Raji (cell line): ENCODE measurements around the gene C7orf33.

Experiments used
- POLR2A ChIP-seq: IDR thresholded peaks from 2 replicates; pipeline ENCODE4 v1.6.1; 2011; ENCODE audit warnings: low read depth, low read length, control low read depth; ENCODE audit not compliant: insufficient read depth

The C7orf33 gene

GRCh38 chr7:148590471-148590870 lies at the start of gene C7orf33:
Gene C7orf33 (plus strand): TSS chr7:148590766. CDS start chr7:148590926, 160 bp downstream.
- no peak for TF ChIP-seq POLR2A

- no peak for TF ChIP-seq POLR2A
These were observed 48.6 kb upstream of the C7orf33 start for GRCh38 chr7:148541891-148542504.

- TF ChIP-seq POLR2A, result no peak
These were observed 47.3 kb upstream of the C7orf33 start for GRCh38 chr7:148543302-148543701.

GRCh38 chr7:148545172-148545571 lies 45.4 kb upstream of the C7orf33 start:
- no peak for TF ChIP-seq POLR2A

- TF ChIP-seq POLR2A, result no peak
These were observed 44.6 kb upstream of the C7orf33 start for GRCh38 chr7:148545932-148546331.

- TF ChIP-seq POLR2A, result no peak
These were observed 43.7 kb upstream of the C7orf33 start for GRCh38 chr7:148546857-148547256.

GRCh38 chr7:148547951-148548350 lies 42.6 kb upstream of the C7orf33 start:
- no peak for TF ChIP-seq POLR2A

GRCh38 chr7:148553979-148554378 lies 36.6 kb upstream of the C7orf33 start:
- TF ChIP-seq POLR2A, result no peak

GRCh38 chr7:148556892-148557291 lies 33.7 kb upstream of the C7orf33 start:
- TF ChIP-seq POLR2A, result no peak

GRCh38 chr7:148558914-148559313 lies 31.7 kb upstream of the C7orf33 start:
- no peak for TF ChIP-seq POLR2A

- TF ChIP-seq POLR2A, result no peak
These were observed 29.5 kb upstream of the C7orf33 start for GRCh38 chr7:148561099-148561498.

- no peak for TF ChIP-seq POLR2A
These were observed 26.8 kb upstream of the C7orf33 start for GRCh38 chr7:148563583-148564274.

- no peak for TF ChIP-seq POLR2A
These were observed 23.8 kb upstream of the C7orf33 start for GRCh38 chr7:148566736-148567135.

- no peak for TF ChIP-seq POLR2A
These were observed 23.0 kb upstream of the C7orf33 start for GRCh38 chr7:148567524-148567923.

GRCh38 chr7:148570510-148570909 lies 20.1 kb upstream of the C7orf33 start:
- no peak for TF ChIP-seq POLR2A

- TF ChIP-seq POLR2A, result no peak
These were observed 19.2 kb upstream of the C7orf33 start for GRCh38 chr7:148571381-148571780.
